NCI-H2227 treated with DMSO at 0.1 percent for 48 hours (cell line): ENCODE results near the gene GPLD1.
"Not testable (repeated sequence)": the region's sequence is repeated elsewhere in the genome, so short reads cannot be mapped to it uniquely, and the experiment has no call there.

ENCODE experiments used
- DNase-seq: peaks from one replicate; lab custom pipeline; 2025; lab: John Stamatoyannopoulos, UW

Gene GPLD1

GRCh38 chr6:24489470-24489869 is at the start of gene GPLD1:
Gene GPLD1, minus strand, starts transcription at chr6:24489578. Its CDS starts 67 bp downstream, at chr6:24489511.
- DNase-seq: no peak

DNA sequence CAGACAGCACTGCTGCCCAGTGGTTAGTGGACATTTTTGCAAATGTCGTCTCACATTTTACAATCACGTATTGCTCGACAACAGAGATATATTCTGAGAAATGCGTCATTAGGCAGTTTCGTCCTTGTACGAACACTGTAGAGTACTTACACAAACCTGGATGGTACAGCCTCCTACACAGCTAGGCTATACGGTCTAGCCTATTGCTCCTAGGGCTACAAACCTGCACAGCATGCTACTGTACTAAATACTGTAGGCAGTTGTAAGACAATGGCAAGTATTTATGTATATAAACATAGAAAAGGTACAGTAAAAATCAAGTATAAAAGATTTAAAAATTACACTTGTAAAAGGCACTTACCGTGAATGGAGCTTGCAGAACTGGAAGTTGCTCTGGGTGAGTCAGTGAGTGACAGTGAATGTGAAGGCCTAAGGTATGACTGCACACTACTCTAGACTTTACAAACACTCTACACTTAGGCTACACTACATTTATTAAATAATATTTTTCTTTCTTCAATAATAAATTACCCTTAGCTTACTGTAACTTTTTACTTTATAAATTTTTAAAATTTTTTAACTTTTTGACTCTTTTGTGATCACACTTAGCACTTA is 48.5 kb upstream of the GPLD1 start:
- DNase-seq: no peak

GRCh38 chr6:24537082-24537699 is 47.8 kb upstream of the GPLD1 start:
- DNase-seq: no peak

DNA sequence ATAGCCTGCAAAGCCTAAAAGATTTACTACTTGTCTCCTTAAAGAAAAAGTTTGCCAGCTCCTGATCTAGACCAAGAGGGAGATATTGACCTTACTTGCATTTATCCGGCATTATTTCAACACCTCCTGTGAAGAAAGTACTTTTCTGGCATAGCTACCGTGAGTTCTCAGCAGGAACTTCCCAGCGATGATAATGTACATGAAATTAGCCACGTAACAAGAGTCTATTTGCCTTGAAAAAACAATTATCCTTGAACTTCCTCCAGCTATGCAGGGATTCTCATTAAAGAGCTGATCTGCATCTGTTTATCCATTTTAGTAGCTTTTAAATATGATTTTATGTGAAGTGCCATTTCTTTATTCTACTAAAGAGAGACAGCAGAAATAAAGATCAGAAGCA is 47.1 kb upstream of the GPLD1 start:
- DNase-seq: peak; percentile 21

- no peak for DNase-seq
These were observed 45.8 kb upstream of the GPLD1 start for GRCh38 chr6:24535210-24535609.

DNA sequence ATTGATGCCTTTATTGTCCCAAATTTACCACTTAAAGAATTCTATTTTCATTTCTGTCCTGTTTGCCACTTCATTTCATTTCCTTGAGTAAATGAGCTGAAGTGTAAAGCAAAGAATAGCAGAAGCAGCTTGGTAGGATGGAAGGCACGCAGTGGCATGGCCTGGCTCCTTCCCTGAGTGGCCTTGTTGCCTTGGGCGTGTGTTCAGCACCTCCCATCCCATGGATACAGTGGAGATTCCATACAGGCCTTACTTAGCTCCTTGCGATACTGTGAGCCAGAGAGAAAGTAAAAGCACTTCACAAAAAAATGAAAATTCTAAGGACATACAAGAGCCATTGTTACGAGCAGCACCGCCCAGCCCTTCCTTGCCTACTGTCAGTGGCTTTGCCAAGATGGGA is 45.0 kb upstream of the GPLD1 start:
- no peak for DNase-seq

DNA sequence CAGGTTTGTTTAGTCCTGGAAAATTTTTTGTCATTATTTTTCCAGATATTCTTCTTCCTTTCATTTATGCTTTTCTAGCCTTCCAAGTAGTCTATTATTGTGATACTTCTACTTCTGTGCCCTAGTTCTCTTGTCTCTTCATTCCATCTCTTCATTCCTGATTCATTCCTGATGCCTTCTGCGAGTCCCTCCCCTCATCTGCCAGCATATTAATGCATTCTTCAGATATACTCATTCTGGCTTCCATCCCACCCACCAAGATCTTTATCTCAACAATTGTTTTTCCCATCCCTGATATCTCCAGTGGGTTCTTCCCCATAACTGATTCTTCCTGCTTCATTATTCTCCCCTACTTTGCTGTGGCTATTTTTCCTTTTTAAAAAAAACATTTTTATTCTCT is 40.6 kb upstream of the GPLD1 start:
- DNase-seq: no peak

DNA sequence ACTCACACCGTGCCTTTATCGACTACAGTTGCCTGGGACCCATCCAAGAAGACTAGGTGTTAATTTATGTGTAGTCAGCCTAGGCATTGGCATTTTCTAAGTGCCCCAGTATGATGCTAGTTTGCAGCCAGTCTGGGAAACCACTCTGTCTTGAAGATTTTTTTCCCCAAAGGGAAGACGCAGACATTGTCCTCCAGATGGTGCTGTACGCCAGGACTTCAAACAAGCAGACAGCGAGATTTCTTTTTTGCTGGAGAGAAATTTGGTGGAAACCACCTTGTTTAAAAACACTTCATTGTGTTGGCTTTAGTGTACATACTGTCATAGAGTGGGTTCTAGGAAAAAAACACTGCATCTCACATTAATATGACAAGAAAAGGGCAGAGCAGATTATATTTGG is 35.4 kb upstream of the GPLD1 start:
- DNase-seq: peak; percentile 64

DNA sequence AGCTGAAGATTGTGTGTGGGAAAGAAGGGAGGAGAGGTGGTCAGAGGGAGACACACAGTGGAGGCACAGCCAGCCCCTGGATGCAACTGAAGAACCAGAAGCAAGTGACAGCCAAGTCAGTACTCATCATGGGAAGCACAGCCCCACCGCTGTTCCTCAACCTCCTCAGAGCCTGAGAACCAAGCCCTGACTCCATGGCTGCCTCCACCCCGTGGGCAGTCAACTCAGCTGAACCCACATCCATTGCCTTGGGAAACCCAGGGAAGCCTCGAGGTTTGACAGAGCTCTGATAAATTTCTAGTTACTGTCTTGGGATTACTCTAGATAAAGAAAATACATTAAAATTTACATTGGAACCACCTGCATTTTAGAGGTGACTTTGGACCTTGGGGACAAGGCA is 35.0 kb upstream of the GPLD1 start:
- no peak for DNase-seq

DNA sequence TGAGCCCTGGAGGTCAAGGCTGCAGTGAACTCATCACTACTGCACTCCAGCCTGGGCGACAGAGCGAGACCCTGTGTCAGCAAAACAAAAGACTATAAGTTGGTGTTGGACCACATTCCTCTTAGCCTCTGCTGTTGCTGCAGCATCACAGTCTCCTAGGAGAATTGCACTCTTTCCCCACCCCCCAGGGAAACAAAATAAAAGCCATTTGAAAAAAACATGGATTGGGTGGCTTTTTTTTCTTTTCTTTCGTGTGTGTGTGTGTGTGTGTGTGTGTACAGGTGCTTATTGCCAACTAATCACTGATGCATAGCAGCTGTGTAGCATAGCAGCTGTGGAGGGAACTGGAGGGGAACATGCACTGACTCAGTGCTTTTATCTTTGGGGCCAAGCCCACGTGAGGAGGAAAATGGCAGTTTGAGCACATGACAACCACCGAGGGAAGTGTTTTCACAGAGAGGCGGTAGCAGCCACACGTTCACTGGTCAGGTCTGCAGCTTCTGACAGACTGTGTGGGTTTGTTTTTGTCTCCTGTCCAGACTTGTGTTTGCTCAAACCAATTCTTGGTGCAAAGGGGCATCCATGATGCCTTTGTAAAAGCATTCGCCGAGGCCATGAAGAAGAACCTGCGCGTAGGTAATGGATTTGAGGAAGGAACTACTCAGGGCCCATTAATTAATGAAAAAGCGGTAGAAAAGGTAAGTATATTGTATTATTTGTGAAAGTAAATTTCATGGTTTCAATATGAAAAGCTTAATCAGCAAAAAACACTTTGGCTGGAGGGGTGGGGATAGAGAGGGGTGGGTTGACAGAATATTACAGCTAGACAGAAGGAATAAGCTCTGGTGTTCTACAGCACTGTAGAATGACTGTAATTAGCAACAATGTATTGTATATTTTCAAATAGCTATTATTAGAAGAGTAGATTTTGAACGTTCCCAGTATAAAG is 33.1 kb upstream of the GPLD1 start:
- DNase-seq: peak; percentile 69

DNA sequence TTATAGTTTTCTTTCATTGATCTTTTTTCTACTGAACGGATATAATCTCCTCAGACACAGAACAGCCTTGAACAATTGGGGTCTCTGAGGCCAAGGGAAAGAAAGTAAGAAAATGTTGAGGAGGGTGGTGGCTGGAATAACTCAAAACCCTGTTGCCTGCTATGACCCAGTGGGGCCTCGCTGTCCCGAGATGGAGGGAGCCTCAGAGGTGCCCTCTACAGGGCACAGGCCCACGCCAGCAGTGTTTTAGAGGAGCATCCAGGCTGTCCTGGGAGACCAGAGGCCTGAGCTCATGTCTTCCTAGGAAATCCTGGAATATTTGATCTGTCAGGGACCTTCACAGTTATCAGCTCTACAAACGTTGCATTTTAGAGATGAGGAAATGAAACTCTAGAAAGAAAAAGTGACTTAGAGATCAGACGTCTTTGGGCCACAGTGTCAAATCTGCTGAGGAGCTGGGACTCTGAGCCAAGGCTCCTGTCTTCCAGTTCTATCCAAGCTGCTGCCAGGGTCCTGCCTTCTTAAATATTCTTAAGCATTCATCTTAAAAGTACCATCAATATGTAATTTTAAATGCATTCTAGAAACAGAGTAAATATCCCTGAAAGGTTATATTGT is 31.7 kb upstream of the GPLD1 start:
- DNase-seq: no peak

DNA sequence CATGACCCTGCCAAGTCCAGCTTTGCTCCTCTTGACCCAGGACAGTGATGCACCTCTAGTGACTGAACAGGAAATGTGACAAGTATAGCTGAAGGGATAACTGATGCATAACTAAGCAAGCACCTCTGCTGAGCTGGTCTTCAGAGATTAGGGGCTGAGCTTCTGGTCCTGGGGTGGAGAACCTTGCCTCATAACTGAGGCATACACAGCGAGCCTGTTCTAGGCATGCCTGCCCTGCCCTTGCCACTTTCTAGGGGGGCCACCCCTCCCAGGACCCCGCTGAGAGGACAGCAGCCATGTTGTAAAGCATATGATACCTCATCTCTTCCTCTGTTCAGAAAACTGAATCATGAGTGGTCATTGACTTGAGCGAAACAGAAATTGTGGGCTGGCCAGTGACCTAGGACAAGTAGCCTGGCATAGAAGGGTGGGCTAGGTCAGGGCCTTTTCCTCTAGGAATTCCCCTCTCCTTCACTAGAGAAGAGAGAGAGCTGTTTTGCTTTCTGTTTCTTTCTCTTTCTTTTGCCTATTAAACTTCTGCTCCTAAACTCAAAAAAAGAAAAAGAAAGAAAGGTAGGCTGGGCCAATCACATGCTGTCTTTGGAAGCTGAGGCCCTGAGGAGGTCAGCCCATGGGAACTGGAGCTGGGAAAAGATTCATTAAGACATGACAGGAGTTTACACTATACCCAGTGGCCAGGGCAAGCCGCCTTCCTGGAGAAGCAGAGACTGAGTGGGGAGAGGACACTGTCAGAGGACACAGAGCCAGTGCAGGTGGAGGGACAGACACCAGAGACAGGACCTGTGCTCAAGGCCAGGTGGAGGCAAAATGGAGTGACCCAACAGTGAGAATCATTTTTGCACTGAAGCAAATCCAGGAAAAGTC is 28.5 kb upstream of the GPLD1 start:
- DNase-seq: no peak

DNA sequence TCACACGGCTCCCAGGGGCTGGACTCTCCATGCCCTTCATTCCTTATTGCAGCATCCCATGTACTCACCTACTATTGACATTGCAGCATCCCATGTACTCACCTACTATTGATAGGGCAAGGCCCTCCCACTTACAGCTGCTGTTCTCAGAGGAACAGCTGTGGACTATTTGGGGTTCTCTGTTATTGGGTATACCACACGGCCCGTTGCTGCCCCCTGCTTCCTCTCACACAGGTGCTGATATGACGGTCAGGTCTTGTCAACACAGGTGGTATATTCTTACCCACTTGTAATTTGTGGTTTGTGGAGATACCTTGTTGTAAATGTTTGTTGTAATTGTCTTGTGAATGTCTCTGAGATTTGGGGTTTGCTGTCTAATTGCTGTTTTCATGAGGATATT is 24.2 kb upstream of the GPLD1 start:
- no peak for DNase-seq

GRCh38 chr6:24511976-24512375 is 22.6 kb upstream of the GPLD1 start:
- DNase-seq: not testable (repeated sequence)

DNA sequence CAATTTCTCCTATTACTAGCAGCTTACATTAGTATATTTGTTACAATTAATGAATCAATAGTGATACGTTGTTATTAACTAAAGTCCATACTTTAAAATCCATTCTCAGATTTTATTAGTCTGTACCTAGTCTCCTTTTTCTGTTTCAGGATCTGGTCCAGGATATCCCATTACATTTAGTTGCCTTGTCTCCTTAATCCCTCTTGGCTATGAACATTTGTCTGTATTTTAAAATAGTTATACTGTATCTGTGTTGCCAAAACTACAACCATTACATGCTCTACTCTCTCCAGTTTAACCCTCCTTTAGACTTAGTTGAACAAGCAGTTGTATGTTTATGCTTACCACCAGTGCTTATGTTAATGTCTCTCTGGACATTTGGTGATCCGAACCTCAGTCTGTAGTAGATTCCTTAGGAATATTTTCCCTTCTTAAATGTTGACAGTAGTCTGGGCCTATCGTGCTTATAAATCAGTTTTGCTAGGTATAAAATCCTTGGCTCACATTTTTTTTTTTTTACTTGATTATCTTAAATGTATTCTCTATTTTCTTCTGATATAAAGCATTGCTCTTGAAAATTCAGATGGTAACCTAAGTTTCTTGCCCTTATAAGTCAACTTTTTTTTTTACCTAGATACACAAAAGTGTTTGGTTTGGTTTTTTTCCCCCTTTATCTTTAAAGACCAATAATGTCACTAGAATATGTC is 17.6 kb upstream of the GPLD1 start:
- DNase-seq: no peak

GRCh38 chr6:24504649-24505586 is 15.5 kb upstream of the GPLD1 start:
- no peak for DNase-seq

GRCh38 chr6:24504287-24504648 is 14.9 kb upstream of the GPLD1 start:
- DNase-seq: no peak

- no peak for DNase-seq
These were observed 12.5 kb upstream of the GPLD1 start for GRCh38 chr6:24501914-24502313.

DNA sequence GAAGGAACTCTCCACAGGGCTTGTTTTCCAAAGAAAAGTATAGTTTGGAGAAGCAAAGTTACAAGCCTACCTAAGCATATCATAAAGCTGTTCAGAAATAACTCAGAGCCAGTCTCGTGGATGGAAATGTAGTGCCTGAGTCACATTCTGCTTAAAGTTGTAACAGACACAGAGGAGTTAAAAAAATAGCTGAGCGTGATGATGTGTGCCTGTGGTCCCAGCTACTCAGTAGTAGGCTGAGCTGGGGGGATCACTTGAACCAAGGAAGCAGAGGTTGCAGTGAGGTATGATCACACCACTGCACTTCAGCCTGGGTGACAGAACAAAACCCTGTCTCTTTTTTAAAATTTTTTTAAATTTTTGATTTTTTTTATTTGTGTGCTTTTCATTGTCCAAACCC is 12.0 kb upstream of the GPLD1 start:
- no peak for DNase-seq

- no peak for DNase-seq
These were observed 11.3 kb upstream of the GPLD1 start for GRCh38 chr6:24500683-24501082.
